ENCODE results near the gene FLOT1.
A peak's percentile ranks its signal among the peaks of the same experiment; 100 is the strongest.
"Not testable (repeated sequence)": the region's sequence is repeated elsewhere in the genome, so short reads cannot be mapped to it uniquely, and the experiment has no call there.

The FLOT1 gene

GRCh38 chr6:30767158-30767943 is 24.9 kb upstream of the FLOT1 start:
- ATAC-seq = no peak

GRCh38 chr6:30766461-30767157 is 24.1 kb upstream of the FLOT1 start:
- ATAC-seq = no peak

GRCh38 chr6:30765495-30765894 is 23.0 kb upstream of the FLOT1 start:
- ATAC-seq = not testable (repeated sequence)

GRCh38 chr6:30764490-30765043 is 22.1 kb upstream of the FLOT1 start:
- ATAC-seq = not testable (repeated sequence)

GRCh38 chr6:30763618-30764489 is 21.4 kb upstream of the FLOT1 start:
- no peak for ATAC-seq

- ATAC-seq = no peak
Measured at GRCh38 chr6:30763155-30763617, 20.7 kb upstream of the FLOT1 start.

GRCh38 chr6:30761791-30762429 is 19.4 kb upstream of the FLOT1 start:
- peak; percentile 30 to 35 for ATAC-seq

- no peak for ATAC-seq
Measured at GRCh38 chr6:30760549-30760948, 18.1 kb upstream of the FLOT1 start.

- ATAC-seq = no peak
Measured at GRCh38 chr6:30759575-30760239, 17.2 kb upstream of the FLOT1 start.

- ATAC-seq = no peak
Measured at GRCh38 chr6:30757261-30757904, 14.9 kb upstream of the FLOT1 start.

GRCh38 chr6:30756405-30757003 is 14.0 kb upstream of the FLOT1 start:
- not testable (repeated sequence) for ATAC-seq

- peak; percentile 38 to 57 for ATAC-seq
Measured at GRCh38 chr6:30754631-30755030, 12.1 kb upstream of the FLOT1 start.

GRCh38 chr6:30752157-30752927 is 9.9 kb upstream of the FLOT1 start:
- ATAC-seq = peak in 1 of 2 donors; percentile 15

- ATAC-seq = no peak
Measured at GRCh38 chr6:30750379-30750668, 7.8 kb upstream of the FLOT1 start.

- ATAC-seq = no peak
Measured at GRCh38 chr6:30749554-30750378, 7.3 kb upstream of the FLOT1 start.

GRCh38 chr6:30748851-30749540 is 6.5 kb upstream of the FLOT1 start:
- no peak for ATAC-seq

GRCh38 chr6:30747902-30748769 is 5.6 kb upstream of the FLOT1 start:
- no peak for ATAC-seq

GRCh38 chr6:30747300-30747687 is 4.8 kb upstream of the FLOT1 start:
- ATAC-seq = no peak
